Tibial nerve (tissue), 4 donors: ENCODE measurements around the gene KCNQ1. TPM values are rescaled to one million over a fixed set of nuclear protein-coding genes. Genes with fewer than 3 reads are reported as not detected.

ENCODE experiments used
- DNase-seq, 2 donors: peaks; one replicate each; pipeline ENCODE4 v3.0.0-alpha.2; 2019; ENCODE audit warnings: low spot score in 2 of 2
- H3K27ac ChIP-seq, 4 donors: fragments of 200-600 bp; sonication (generic) in 3 of 4; one replicate each; pipeline ENCODE4 v1.5.1; 2017 to 2019; ENCODE audit warnings: mild to moderate bottlenecking in 1 of 4
- H3K27me3 ChIP-seq, 2 donors: fragments of 200-600 bp; sonication (generic) in 1 of 2; one replicate each; pipeline versions ENCODE4 v1.5.1 to v1.6.0; 2017 to 2019
- H3K36me3 ChIP-seq, 3 donors: fragments of 200-600 bp; sonication (generic); one replicate each; pipeline ENCODE4 v1.5.1; 2018 to 2019
- H3K4me1 ChIP-seq, 4 donors: fragments of 200-600 bp; sonication (generic) in 3 of 4; one replicate each; pipeline ENCODE4 v1.5.1; 2017 to 2019
- H3K4me3 ChIP-seq, 4 donors: fragments of 200-600 bp; sonication (generic) in 3 of 4; one replicate each; pipeline ENCODE4 v1.5.1; 2017 to 2019; ENCODE audit warnings: mild to moderate bottlenecking in 1 of 4, moderate library complexity in 1 of 4
- H3K9me3 ChIP-seq, 4 donors: fragments of 200-600 bp; sonication (generic) in 3 of 4; one replicate each; pipeline ENCODE4 v1.5.1; 2017 to 2019
- CTCF ChIP-seq, 5 experiments: fragments of 200-600 bp in 3 of 5; fragments of 450-650 bp in 2 of 5; sonication (generic) in 3 of 5; IDR thresholded peaks; one replicate each; pipeline ENCODE4 v1.5.1; 2016 to 2019; ENCODE audit warnings: antibody characterized with exemption in 5 of 5, mild to moderate bottlenecking in 3 of 5, moderate library complexity in 2 of 5
- EP300 ChIP-seq, 2 donors: sonication (generic); formaldehyde crosslinking; IDR thresholded peaks; one replicate each; pipeline ENCODE4 v1.6.1; 2017; ENCODE audit warnings: antibody characterized with exemption in 2 of 2, mild to moderate bottlenecking in 1 of 2
- POLR2A ChIP-seq, 2 donors: fragments of 450-650 bp; IDR thresholded peaks; one replicate each; pipeline ENCODE4 v1.6.1; 2017; ENCODE audit warnings: antibody characterized with exemption in 2 of 2, mild to moderate bottlenecking in 2 of 2, moderate library complexity in 2 of 2
- WGBS, 2 donors: methylation state at CpG; one replicate each; pipeline ENCODE4 v1.1.5; 2018; 5-methylcytosine and 5-hydroxymethylcytosine counted together
- total RNA-seq, 4 donors: library from RNA; depleted of rRNA; stranded (reverse); fragments of >200 nt; gene quantifications; one replicate each; pipeline ENCODE4 v1.1.0, GENCODE V29; 2016

KCNQ1 gene
- total RNA-seq, 4 donors from 2014 or later: 3.5 to 11.4 (median 7.5) TPM

DNA sequence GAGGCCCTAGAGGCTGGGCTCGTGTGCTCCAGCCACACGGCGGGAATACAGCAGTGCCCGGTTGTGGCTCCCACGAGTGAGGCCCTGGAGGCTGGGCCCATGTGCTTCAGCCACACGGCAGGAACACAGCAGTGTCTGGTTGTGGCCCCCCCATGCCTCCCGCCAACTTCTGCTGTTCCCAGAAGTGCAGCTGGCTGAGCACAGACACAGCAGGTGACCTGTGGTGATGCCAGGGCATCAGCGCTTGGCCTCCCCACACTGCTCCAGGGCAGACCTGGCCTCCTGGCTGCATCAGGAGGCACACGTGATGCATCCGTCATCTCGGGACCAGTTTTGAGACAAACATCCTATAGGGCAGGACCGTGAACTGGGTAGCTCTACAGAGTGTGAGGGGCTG lies 144.7 kb downstream of the KCNQ1 start:
- Histone ChIP-seq H3K36me3 (peaks cover 0 to 13% (median 0%) of the 10 kb centered on the region in 3 donors), H3K4me3 (no peak overlapping the region), H3K27me3 (no peaks in the 10 kb centered on the region), H3K4me1 (peaks cover 0 to 7% (median 0%) of the 10 kb centered on the region in 4 donors), H3K9me3 (peaks cover 0 to 5% (median 0%) of the 10 kb centered on the region in 4 donors), H3K27ac (no peak overlapping the region)
- WGBS, 2 donors: 89 to 93% methylated on average over 7 to 12 of the region's 12 CpGs
- DNase-seq: no peak
- TF ChIP-seq EP300 (IDR thresholded peaks at IDR 0.05): no peak
- no peak for TF ChIP-seq CTCF (IDR thresholded peaks at IDR 0.05)
- TF ChIP-seq POLR2A (IDR thresholded peaks at IDR 0.05): no peak

- Histone ChIP-seq H3K27me3 (no peaks in the 10 kb centered on the region), H3K27ac (no peak overlapping the region), H3K4me1 (peaks cover 0 to 7% (median 0%) of the 10 kb centered on the region in 4 donors), H3K36me3 (peaks cover 0 to 13% (median 0%) of the 10 kb centered on the region in 3 donors), H3K4me3 (no peak overlapping the region), H3K9me3 (peaks cover 0 to 5% (median 0%) of the 10 kb centered on the region in 4 donors)
- no peak for TF ChIP-seq CTCF (IDR thresholded peaks at IDR 0.05)
- no peak for TF ChIP-seq POLR2A (IDR thresholded peaks at IDR 0.05)
- TF ChIP-seq EP300 (IDR thresholded peaks at IDR 0.05): no peak
- WGBS, 2 donors: 89 to 98% methylated on average over 9 to 13 of the region's 13 CpGs
- no peak for DNase-seq
These were observed 145.5 kb downstream of the KCNQ1 start for GRCh38 chr11:2590131-2590964.

GRCh38 chr11:2590965-2591754 lies 146.4 kb downstream of the KCNQ1 start:
- no peaks in the 10 kb centered on the region for H3K27me3 ChIP-seq
- DNase-seq: no peak
- WGBS, 2 donors: 51 to 67% methylated on average over 26 to 27 of the region's 28 CpGs
- peaks cover 0 to 13% (median 0%) of the 10 kb centered on the region in 3 donors for H3K36me3 ChIP-seq
- TF ChIP-seq POLR2A (IDR thresholded peaks at IDR 0.05) (no peak), CTCF (IDR thresholded peaks at IDR 0.05) (no peak), EP300 (IDR thresholded peaks at IDR 0.05) (no peak)
- peaks cover 0 to 7% (median 0%) of the 10 kb centered on the region in 4 donors for H3K4me1 ChIP-seq
- H3K4me3 ChIP-seq: peak overlapping the region in 2 of 4 donors; percentile 5 to 11
- H3K27ac ChIP-seq: no peak overlapping the region
- H3K9me3 ChIP-seq: peaks cover 0 to 5% (median 0%) of the 10 kb centered on the region in 4 donors

GRCh38 chr11:2591805-2592204 lies 147.0 kb downstream of the KCNQ1 start:
- TF ChIP-seq CTCF (IDR thresholded peaks at IDR 0.05) (no peak), POLR2A (IDR thresholded peaks at IDR 0.05) (no peak), EP300 (IDR thresholded peaks at IDR 0.05) (no peak)
- DNase-seq: no peak
- peaks cover 0 to 7% (median 0%) of the 10 kb centered on the region in 4 donors for H3K4me1 ChIP-seq
- H3K9me3 ChIP-seq: peaks cover 0 to 5% (median 0%) of the 10 kb centered on the region in 4 donors
- H3K27me3 ChIP-seq: no peaks in the 10 kb centered on the region
- H3K4me3 ChIP-seq: no peak overlapping the region
- 86 to 98% methylated on average over 4 to 7 of the region's 10 CpGs for WGBS, 2 donors
- H3K36me3 ChIP-seq: peaks cover 0 to 13% (median 0%) of the 10 kb centered on the region in 3 donors
- no peak overlapping the region for H3K27ac ChIP-seq
